Measurements from ENCODE around the gene CIB4. TPM values are rescaled to one million over a fixed set of nuclear protein-coding genes. Genes with fewer than 3 reads are reported as not detected.
A peak's percentile ranks its signal among the peaks of the same experiment; 100 is the strongest.

Gene CIB4
- total RNA-seq, 2 donors from 2014 or later = 0.46 TPM; not detected in 1

- no peaks in the 10 kb centered on the region for H3K36me3 ChIP-seq
- no peak for TF ChIP-seq POLR2AphosphoS5 (IDR thresholded peaks at IDR 0.05)
- TF ChIP-seq POLR2A (IDR thresholded peaks at IDR 0.05) = no peak
- no peak for TF ChIP-seq CTCF (IDR thresholded peaks at IDR 0.05)
- 79% methylated on average over 18 of the region's 18 CpGs for WGBS
- H3K27ac ChIP-seq = peak overlapping the region; percentile 68 to 87
- DNase-seq (ENCODE audit: low spot score) = no peak
- H3K27me3 ChIP-seq (replicated peaks; ENCODE audit: insufficient read depth) = no peaks in the 10 kb centered on the region
- no peaks in the 10 kb centered on the region for H3K9me3 ChIP-seq
- no peak overlapping the region for H3K4me3 ChIP-seq
- H3K4me1 ChIP-seq (replicated peaks) = no peaks in the 10 kb centered on the region
- intact Hi-C loops (cut with DNase I) = loop anchor here (1.0 kb wide), 1 partner anchor 139 kb away; no protein-coding TSS in a partner anchor
Observed at GRCh38 chr2:26605999-26606846, 34.9 kb downstream of the CIB4 start.

- WGBS = 37% methylated on average over 13 of the region's 13 CpGs
- H3K27ac ChIP-seq = peak overlapping the region; percentile 68 to 87
- intact Hi-C loops (cut with DNase I) = loop anchor here (1.0 kb wide), 1 partner anchor 140 kb away; no protein-coding TSS in a partner anchor
- H3K36me3 ChIP-seq = no peaks in the 10 kb centered on the region
- peak; percentile 48 for DNase-seq (ENCODE audit: low spot score)
- TF ChIP-seq POLR2A (IDR thresholded peaks at IDR 0.05) (no peak), POLR2AphosphoS5 (IDR thresholded peaks at IDR 0.05) (peak; percentile 43), CTCF (IDR thresholded peaks at IDR 0.05) (peak; percentile 70 to 94 (median 88))
- H3K4me1 ChIP-seq (replicated peaks) = no peaks in the 10 kb centered on the region
- H3K4me3 ChIP-seq = no peak overlapping the region
- no peaks in the 10 kb centered on the region for H3K27me3 ChIP-seq (replicated peaks; ENCODE audit: insufficient read depth)
- H3K9me3 ChIP-seq = no peaks in the 10 kb centered on the region
Observed at GRCh38 chr2:26605195-26605998, 35.8 kb downstream of the CIB4 start.

GRCh38 chr2:26602575-26602974 lies 38.6 kb downstream of the CIB4 start:
- Histone ChIP-seq H3K9me3 (no peaks in the 10 kb centered on the region), H3K36me3 (no peaks in the 10 kb centered on the region), H3K4me1 (replicated peaks) (no peaks in the 10 kb centered on the region), H3K27me3 (replicated peaks; ENCODE audit: insufficient read depth) (no peaks in the 10 kb centered on the region), H3K4me3 (no peak overlapping the region), H3K27ac (no peak overlapping the region)
- 89% methylated on average over 6 of the region's 6 CpGs for WGBS
- intact Hi-C loops (cut with DNase I) = no loop called here
- TF ChIP-seq POLR2AphosphoS5 (IDR thresholded peaks at IDR 0.05) = no peak
- TF ChIP-seq POLR2A (IDR thresholded peaks at IDR 0.05) = no peak
- no peak for TF ChIP-seq CTCF (IDR thresholded peaks at IDR 0.05)
- DNase-seq (ENCODE audit: low spot score) = no peak

GRCh38 chr2:26599387-26599786 lies 41.8 kb downstream of the CIB4 start:
- no peak for DNase-seq (ENCODE audit: low spot score)
- TF ChIP-seq POLR2A (IDR thresholded peaks at IDR 0.05) (no peak), CTCF (IDR thresholded peaks at IDR 0.05) (no peak), POLR2AphosphoS5 (IDR thresholded peaks at IDR 0.05) (no peak)
- no peak overlapping the region for H3K27ac ChIP-seq
- intact Hi-C loops (cut with DNase I) = no loop called here
- no peaks in the 10 kb centered on the region for H3K27me3 ChIP-seq (replicated peaks; ENCODE audit: insufficient read depth)
- no peaks in the 10 kb centered on the region for H3K36me3 ChIP-seq
- H3K9me3 ChIP-seq = no peaks in the 10 kb centered on the region
- no peaks in the 10 kb centered on the region for H3K4me1 ChIP-seq (replicated peaks)
- WGBS = 88% methylated on average over 2 of the region's 2 CpGs
- no peak overlapping the region for H3K4me3 ChIP-seq

Measured in prostate gland (tissue), 2 donors.